Activated naive CD8-positive, alpha-beta T cell (primary cell): Measurements from ENCODE around the gene FAM236D.
"Not testable (repeated sequence)": the region's sequence is repeated elsewhere in the genome, so short reads cannot be mapped to it uniquely, and the experiment has no call there.

ENCODE experiments used
- H3K27ac Mint-ChIP-seq: one replicate; pipeline ENCODE4 v1.8.0; 2021; ENCODE audit warnings: mixed read lengths
- H3K27me3 Mint-ChIP-seq: one replicate; pipeline ENCODE4 v1.8.0; 2021; ENCODE audit warnings: mixed read lengths
- H3K36me3 Mint-ChIP-seq: one replicate; pipeline ENCODE4 v1.8.0; 2021; ENCODE audit warnings: mixed read lengths
- H3K4me1 Mint-ChIP-seq: one replicate; pipeline ENCODE4 v1.8.0; 2021; ENCODE audit warnings: low read depth, mixed read lengths
- H3K4me3 Mint-ChIP-seq: one replicate; pipeline ENCODE4 v1.8.0; 2021; ENCODE audit warnings: mild to moderate bottlenecking, mixed read lengths
- H3K9me3 Mint-ChIP-seq: one replicate; pipeline ENCODE4 v1.8.0; 2021; ENCODE audit warnings: low read depth, mixed read lengths

FAM236D gene

DNA sequence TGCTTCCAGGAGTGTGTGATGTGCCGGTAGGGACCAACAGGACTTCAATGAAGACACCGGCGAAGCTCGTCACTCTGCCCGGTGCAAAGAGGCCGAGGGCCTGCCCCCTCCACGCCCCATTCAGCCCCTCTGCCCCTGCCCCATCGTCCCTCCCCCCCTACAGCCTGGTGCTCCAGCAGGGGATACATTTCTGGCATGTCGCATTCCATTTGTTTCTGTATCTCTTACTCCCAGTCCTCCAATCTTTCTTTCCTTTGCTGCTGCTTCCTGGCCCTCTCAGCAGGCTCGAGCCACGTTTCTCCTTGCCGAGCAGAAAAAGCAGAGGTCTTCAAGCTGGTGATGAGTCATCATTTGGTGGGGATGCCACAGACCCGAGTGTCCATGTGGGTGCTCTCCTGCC, at the start of gene FAM236D:
FAM236D (minus strand) TSS at position 101 of the 400 bp plus-strand sequence; CDS start at position 1, 100 bp downstream.
- not testable (repeated sequence) for H3K27ac Mint-ChIP-seq, H3K27me3 Mint-ChIP-seq, H3K4me3 Mint-ChIP-seq, H3K9me3 Mint-ChIP-seq, H3K36me3 Mint-ChIP-seq, H3K4me1 Mint-ChIP-seq

DNA sequence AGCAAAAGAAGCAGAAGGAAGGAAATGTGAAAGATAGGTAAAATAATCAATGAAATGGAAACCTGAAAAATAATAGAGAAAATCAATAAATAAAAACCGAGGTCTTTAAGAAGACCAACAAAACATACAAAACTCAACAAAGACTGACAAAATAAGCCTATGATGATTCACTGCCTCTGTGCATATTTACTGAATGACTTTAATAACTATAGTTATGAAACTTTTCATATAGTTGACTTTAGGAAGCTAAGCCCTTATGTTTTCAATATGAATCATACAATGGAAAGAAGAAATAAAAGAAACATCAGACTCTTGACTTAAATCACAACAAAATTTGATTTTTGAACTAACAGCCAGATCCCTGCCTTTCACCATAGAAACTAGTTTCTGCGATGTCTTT, 29.5 kb upstream of the FAM236D start:
- not testable (repeated sequence) for H3K9me3 Mint-ChIP-seq, H3K4me3 Mint-ChIP-seq, H3K36me3 Mint-ChIP-seq, H3K27ac Mint-ChIP-seq, H3K4me1 Mint-ChIP-seq, H3K27me3 Mint-ChIP-seq

DNA sequence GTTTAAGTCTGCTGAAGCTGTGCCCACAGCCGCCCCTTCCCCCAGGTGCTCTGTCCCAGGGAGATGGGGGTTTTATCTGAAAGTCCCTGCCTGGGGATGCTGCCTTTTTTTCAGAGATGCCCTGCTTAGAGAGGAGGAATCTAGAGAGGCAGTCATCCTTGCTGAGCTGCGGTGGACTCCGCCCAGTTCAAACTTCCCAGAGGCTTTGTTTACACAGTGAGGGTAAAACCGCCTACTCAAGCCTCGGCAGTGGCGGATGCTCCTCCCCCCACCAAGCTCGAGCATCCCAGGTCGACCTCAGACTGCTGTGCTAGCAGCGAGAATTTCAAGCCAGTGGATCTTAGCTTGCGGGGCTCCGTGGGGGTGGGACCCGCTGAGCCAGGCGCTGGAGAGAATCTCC, 22.7 kb upstream of the FAM236D start:
- H3K36me3 Mint-ChIP-seq, H3K4me3 Mint-ChIP-seq, H3K27ac Mint-ChIP-seq, H3K27me3 Mint-ChIP-seq, H3K4me1 Mint-ChIP-seq, H3K9me3 Mint-ChIP-seq: not testable (repeated sequence)

DNA sequence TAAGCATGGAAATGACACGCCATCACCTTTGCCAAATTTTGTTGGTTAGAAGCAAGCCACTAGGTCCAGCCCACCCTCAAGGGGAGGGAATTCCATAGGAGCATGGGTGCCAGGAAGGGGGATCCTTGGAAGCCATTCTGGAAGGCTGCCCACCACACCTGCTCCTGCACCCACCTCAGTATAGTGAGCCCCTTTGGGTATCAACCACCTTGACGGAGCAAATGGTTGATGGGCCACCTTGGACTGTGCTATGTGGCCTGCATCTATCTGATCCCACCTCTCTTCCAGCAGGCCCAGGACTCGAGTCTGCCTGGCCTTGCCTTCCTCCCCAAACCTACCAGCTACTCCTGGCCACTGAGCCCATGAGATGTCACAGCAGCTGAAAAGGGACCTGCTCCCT, 17.6 kb downstream of the FAM236D start:
- H3K27ac Mint-ChIP-seq, H3K27me3 Mint-ChIP-seq, H3K4me3 Mint-ChIP-seq, H3K4me1 Mint-ChIP-seq, H3K36me3 Mint-ChIP-seq, H3K9me3 Mint-ChIP-seq: not testable (repeated sequence)

DNA sequence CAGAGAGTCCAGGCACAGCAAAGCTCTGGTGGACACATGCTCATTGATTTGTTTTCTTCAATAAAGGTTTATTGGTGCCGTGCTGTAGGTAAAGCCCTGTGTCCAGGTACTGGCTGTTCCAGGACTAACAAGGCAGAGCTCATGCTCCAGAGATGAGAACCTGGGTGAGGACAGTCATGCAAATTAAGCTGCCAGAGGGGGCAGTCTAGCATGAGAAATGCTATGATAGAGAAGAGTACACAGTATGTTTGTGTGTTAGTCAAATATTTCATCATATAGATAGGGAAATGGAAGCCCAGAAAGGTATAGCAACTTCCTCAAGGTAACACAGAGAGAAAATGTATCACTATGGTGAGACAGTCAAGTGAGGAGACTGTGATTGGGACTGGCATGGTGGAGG, 19.9 kb downstream of the FAM236D start:
- H3K4me1 Mint-ChIP-seq, H3K27ac Mint-ChIP-seq: not testable (repeated sequence)

DNA sequence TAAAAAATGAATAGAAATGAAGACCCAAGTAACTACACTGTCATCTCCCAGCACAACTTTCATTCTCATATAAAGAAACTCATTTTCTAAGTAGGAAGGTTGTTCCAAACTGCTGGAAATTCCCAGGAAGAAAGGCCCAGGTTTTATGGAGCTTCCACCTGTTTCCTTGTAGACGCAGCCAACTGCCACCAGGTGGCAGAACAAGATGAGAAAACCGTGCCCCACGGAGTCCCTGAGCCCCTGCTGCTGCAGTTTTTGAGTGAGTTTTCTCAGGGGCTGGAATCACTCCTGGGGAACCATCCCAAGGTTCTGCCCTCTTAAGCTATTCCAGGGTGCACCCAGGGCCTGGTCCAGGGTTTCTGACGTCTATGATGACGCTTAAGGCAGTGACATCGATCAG, 24.0 kb downstream of the FAM236D start:
- not testable (repeated sequence) for H3K4me1 Mint-ChIP-seq, H3K4me3 Mint-ChIP-seq, H3K9me3 Mint-ChIP-seq, H3K27me3 Mint-ChIP-seq, H3K27ac Mint-ChIP-seq, H3K36me3 Mint-ChIP-seq

More for the DNA sequence above, 19.9 kb downstream of the FAM236D start:
- H3K9me3 Mint-ChIP-seq, H3K27me3 Mint-ChIP-seq, H3K4me3 Mint-ChIP-seq, H3K36me3 Mint-ChIP-seq: not testable (repeated sequence)

DNA sequence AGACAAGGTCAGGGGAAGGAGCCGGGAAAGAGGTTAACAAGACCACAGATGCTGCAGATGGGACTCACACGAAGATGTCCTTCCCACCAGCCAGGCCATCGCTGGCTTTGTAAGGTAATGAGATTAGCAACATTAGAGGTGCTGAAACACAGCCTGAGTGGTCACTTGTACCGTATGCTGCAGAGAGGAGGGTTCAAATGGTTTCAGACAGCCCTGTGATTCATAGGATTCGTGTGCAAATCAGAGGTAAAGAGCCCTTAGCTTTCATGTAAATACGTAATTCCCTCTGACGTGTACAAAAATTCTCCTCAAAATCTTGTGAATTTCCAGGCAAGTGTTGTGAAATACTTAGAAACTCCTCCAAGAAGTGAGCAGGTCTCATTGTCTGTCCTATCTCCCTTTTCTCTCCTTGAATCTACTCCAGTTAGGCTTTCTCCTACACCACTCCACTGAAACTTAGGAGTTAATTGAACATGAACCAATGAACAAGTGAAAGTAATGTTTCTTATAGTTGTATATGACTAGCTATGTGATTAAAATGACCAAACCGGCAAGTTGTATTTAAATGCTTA, 24.6 kb downstream of the FAM236D start:
- not testable (repeated sequence) for H3K27ac Mint-ChIP-seq, H3K36me3 Mint-ChIP-seq, H3K4me1 Mint-ChIP-seq, H3K9me3 Mint-ChIP-seq, H3K4me3 Mint-ChIP-seq, H3K27me3 Mint-ChIP-seq

DNA sequence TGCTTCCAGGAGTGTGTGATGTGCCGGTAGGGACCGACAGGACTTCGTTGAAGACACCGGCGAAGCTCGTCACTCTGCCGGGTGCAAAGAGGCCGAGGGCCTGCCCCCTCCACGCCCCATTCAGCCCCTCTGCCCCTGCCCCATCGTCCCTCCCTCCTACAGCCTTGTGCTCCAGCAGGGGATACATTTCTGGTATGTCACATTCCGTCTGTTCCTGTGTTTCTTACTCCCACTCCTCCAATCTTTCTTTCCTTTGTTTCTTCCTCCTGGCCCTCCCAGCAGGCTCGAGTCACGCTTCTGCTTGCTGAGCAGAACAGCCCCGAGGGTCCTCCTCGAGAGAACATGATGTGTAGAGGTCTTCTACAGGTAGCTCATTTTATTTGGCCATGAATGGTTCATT, 25.4 kb downstream of the FAM236D start, which contains the start of gene FAM236B:
FAM236B (minus strand) TSS at position 101 of the 400 bp plus-strand sequence; CDS start at position 1, 100 bp downstream.
- not testable (repeated sequence) for H3K27me3 Mint-ChIP-seq, H3K36me3 Mint-ChIP-seq, H3K4me3 Mint-ChIP-seq, H3K27ac Mint-ChIP-seq, H3K9me3 Mint-ChIP-seq, H3K4me1 Mint-ChIP-seq

DNA sequence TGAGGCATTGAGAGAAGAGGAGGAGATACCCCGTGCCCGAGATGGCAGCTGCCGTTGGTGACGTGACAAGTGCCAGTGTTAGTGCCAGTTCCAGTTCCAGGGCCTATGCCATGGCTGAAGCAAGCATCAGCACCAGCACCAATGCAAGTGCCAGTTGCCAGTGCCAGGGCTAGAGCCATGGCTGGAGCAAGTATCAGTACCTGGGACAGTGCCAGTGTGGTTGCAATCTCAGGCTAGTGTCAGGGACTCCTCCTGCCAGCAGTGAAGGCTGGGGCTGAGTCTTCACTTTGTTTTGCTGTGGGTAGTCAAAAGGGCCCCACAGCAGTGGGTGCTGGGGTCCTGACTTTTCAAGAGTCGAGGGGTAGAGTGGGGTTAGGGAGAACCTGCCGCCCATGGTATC, 29.9 kb downstream of the FAM236D start:
- not testable (repeated sequence) for H3K27me3 Mint-ChIP-seq, H3K36me3 Mint-ChIP-seq, H3K27ac Mint-ChIP-seq, H3K4me1 Mint-ChIP-seq, H3K4me3 Mint-ChIP-seq, H3K9me3 Mint-ChIP-seq

DNA sequence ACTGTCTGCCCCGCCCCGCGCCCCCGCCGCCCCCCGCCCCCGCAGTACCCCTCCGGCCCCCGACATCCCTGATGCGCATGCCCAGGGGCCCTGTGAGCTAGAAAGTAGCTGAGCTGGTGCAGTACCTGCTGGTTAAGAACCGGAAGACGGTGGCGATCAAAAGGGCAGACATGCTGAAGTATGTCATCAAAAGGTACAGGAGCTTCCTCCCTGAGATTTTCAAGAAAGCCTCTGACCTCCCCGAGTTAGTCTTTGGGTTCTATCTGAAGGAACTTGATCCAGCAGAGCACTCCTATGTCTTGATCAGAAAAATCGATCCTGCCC, 30.6 kb downstream of the FAM236D start:
- H3K4me1 Mint-ChIP-seq, H3K27ac Mint-ChIP-seq, H3K9me3 Mint-ChIP-seq, H3K27me3 Mint-ChIP-seq, H3K36me3 Mint-ChIP-seq, H3K4me3 Mint-ChIP-seq: not testable (repeated sequence)

DNA sequence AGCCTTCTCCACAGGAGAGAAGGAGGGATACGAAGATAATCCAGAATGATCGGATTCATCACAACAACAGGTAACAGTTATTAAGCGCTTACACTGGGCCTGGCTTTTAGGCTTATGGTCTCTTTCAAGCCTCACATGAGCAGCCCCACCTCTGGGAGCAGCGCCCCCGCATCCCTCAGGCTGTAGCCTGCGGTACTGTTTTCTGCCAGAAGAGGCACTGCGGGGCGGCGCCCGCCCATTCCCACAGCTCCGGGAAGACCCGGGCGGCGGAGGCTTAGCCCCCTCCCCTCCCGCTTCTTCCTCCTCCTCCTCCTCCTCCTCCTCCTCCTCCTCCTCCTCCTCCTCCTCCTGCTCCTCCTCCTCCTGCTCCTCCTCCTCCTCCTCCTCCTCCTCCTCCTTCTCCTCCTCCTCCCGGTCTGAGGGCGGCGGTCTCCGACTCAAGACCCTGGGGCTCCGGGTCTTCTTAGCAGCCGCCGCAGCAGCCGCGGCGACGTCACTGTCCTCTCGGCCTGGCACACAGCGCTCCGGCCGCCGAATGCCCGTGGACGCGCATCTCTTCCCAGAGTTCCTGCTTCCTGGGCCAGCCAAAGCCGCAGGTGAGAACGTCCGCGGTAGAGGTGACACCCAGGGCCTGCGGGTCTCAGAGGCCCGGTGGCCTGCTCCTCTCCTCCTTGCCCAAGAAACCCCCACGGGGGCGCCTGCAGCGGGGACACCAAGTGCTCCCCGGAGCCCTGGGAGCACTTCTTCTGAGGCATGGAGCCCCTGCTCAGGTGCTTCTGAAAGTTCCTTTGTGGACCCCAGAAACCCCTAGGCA, 31.1 kb downstream of the FAM236D start, which contains the start of gene DMRTC1B:
DMRTC1B (plus strand) TSS at position 238 of the 814 bp plus-strand sequence. CDS start 68,246 bp downstream, outside the sequence.
- H3K4me3 Mint-ChIP-seq, H3K27ac Mint-ChIP-seq, H3K36me3 Mint-ChIP-seq, H3K4me1 Mint-ChIP-seq, H3K27me3 Mint-ChIP-seq, H3K9me3 Mint-ChIP-seq: not testable (repeated sequence)

DNA sequence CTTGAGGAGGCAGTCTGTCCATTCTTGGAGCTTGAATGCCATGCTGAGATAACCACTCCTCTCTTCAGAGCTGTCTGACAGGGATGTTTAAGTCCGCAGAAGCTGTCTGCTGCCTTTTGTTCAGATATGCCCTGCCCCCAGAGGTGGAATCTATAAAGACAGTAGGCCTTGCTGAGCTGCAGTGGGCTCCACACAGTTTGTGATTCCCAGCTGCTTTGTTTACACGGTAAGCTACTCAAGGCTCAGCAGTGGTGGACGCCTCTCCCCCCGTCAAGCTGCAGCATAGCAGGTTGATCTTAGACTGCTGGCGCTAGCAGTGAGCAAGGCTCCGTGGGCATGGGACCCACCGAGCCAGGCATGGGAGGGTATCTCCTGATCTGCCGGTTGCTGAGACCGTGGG, 47.6 kb downstream of the FAM236D start:
- not testable (repeated sequence) for H3K9me3 Mint-ChIP-seq, H3K36me3 Mint-ChIP-seq, H3K27ac Mint-ChIP-seq, H3K27me3 Mint-ChIP-seq, H3K4me1 Mint-ChIP-seq, H3K4me3 Mint-ChIP-seq
